Omental fat pad (tissue), 4 donors: ENCODE data around the gene FAM219A. TPM values are rescaled to one million over a fixed set of nuclear protein-coding genes. Genes with fewer than 3 reads are reported as not detected.

Experiments
- ATAC-seq: fragments of 150-250 bp; one replicate; pipeline ENCODE4 v1.9.1; 2016; ENCODE audit warnings: mild to moderate bottlenecking, moderate library complexity; ENCODE audit not compliant: low FRiP score
- DNase-seq: peaks from one replicate; pipeline ENCODE4 v3.0.0-alpha.2; 2019; ENCODE audit warnings: low spot score
- CTCF ChIP-seq, 3 donors: fragments of 450-650 bp; IDR thresholded peaks; one replicate each; pipeline ENCODE4 v1.5.1; 2016 to 2017; ENCODE audit warnings: antibody characterized with exemption in 3 of 3, mild to moderate bottlenecking in 3 of 3, moderate library complexity in 2 of 3
- total RNA-seq, 4 donors: library from RNA; depleted of rRNA; stranded (reverse); fragments of >200 nt; gene quantifications; one replicate each; pipeline ENCODE4 v1.1.0, GENCODE V29; 2016

Gene FAM219A
- total RNA-seq, 4 donors from 2014 or later: 6.7 to 16.4 (median 13.6) TPM

GRCh38 chr9:34403554-34404380 is 54.6 kb downstream of the FAM219A start:
- DNase-seq (peak; percentile 65), ATAC-seq (peak; percentile 65)
- TF ChIP-seq CTCF (IDR thresholded peaks at IDR 0.05): peak in 2 of 3 donors; percentile 62 to 66

- no peak for TF ChIP-seq CTCF (IDR thresholded peaks at IDR 0.05)
- DNase-seq: no peak
- no peak for ATAC-seq
Measured at GRCh38 chr9:34400686-34401602, 57.4 kb downstream of the FAM219A start.

- no peak for ATAC-seq
Measured at GRCh38 chr9:34400275-34400674, 58.1 kb downstream of the FAM219A start.

GRCh38 chr9:34399729-34400128 is 58.6 kb downstream of the FAM219A start:
- DNase-seq: no peak
- no peak for ATAC-seq
- TF ChIP-seq CTCF (IDR thresholded peaks at IDR 0.05): no peak

More at GRCh38 chr9:34400275-34400674, 58.1 kb downstream of the FAM219A start:
- no peak for DNase-seq
- TF ChIP-seq CTCF (IDR thresholded peaks at IDR 0.05): no peak

- no peak for DNase-seq
Measured at GRCh38 chr9:34398875-34399274, 59.5 kb downstream of the FAM219A start.

More at GRCh38 chr9:34398875-34399274, 59.5 kb downstream of the FAM219A start:
- no peak for ATAC-seq
- TF ChIP-seq CTCF (IDR thresholded peaks at IDR 0.05): no peak
